SJCRH30 (cell line): ENCODE data around the gene STK11. TPM values are rescaled to one million over a fixed set of nuclear protein-coding genes. Genes with fewer than 3 reads are reported as not detected.

Experiments
- DNase-seq, 2 experiments: peaks; one replicate each; pipeline ENCODE4 v3.0.0-alpha.2; 2015 to 2020
- H3K27ac ChIP-seq: fragments of 250-450 bp; sonication (Bioruptor Pico); 2 replicates; pipeline ENCODE4 v1.5.1; 2020; ENCODE audit warnings: mild to moderate bottlenecking, moderate library complexity
- H3K27me3 ChIP-seq: fragments of 250-450 bp; sonication (Bioruptor Pico); 2 replicates; pipeline ENCODE4 v1.5.1; 2020; ENCODE audit warnings: mild to moderate bottlenecking, moderate library complexity
- H3K36me3 ChIP-seq: fragments of 250-450 bp; sonication (Bioruptor Pico); 2 replicates; pipeline ENCODE4 v1.5.1; 2020; ENCODE audit warnings: mild to moderate bottlenecking, moderate library complexity
- H3K4me1 ChIP-seq: fragments of 250-450 bp; sonication (Bioruptor Pico); 2 replicates; pipeline ENCODE4 v1.5.1; 2020; ENCODE audit warnings: mild to moderate bottlenecking, moderate library complexity
- H3K4me3 ChIP-seq: fragments of 250-450 bp; sonication (Bioruptor Pico); 2 replicates; pipeline ENCODE4 v1.5.1; 2020; ENCODE audit warnings: mild to moderate bottlenecking, moderate library complexity
- H3K9me3 ChIP-seq: fragments of 250-450 bp; sonication (Bioruptor Pico); replicated peaks from 2 replicates; pipeline ENCODE4 v1.5.1; 2020; ENCODE audit warnings: mild to moderate bottlenecking, moderate library complexity
- total RNA-seq: library from RNA; depleted of rRNA; stranded (reverse); fragments of >200 nt; shearing (Covaris generic); gene quantifications from 2 replicates; pipeline ENCODE4 v1.2.3, GENCODE V29; 2014

Gene STK11
- total RNA-seq, 1 experiment from 2014 or later = 43.6 TPM

- no peaks in the 10 kb centered on the region for H3K4me1 ChIP-seq
- H3K4me3 ChIP-seq = no peak overlapping the region
- DNase-seq = no peak
- H3K27me3 ChIP-seq = no peaks in the 10 kb centered on the region
- no peak overlapping the region for H3K27ac ChIP-seq
- peaks cover 28% of the 10 kb centered on the region for H3K36me3 ChIP-seq
- H3K9me3 ChIP-seq = no peaks in the 10 kb centered on the region
Measured at GRCh38 chr19:1164684-1165531, 40.7 kb upstream of the STK11 start.

GRCh38 chr19:1166872-1167573, 38.6 kb upstream of the STK11 start:
- Histone ChIP-seq H3K4me3 (no peak overlapping the region), H3K27ac (no peak overlapping the region), H3K9me3 (no peaks in the 10 kb centered on the region), H3K27me3 (no peaks in the 10 kb centered on the region), H3K4me1 (peaks cover 11% of the 10 kb centered on the region; the same call in 1 of the 2 replicates), H3K36me3 (peaks cover 24% of the 10 kb centered on the region)
- DNase-seq = no peak

GRCh38 chr19:1167687-1168571, 37.6 kb upstream of the STK11 start:
- H3K4me3 ChIP-seq = no peak overlapping the region
- H3K27ac ChIP-seq = no peak overlapping the region
- H3K9me3 ChIP-seq = no peaks in the 10 kb centered on the region
- DNase-seq = no peak
- H3K36me3 ChIP-seq = peaks cover 24% of the 10 kb centered on the region
- no peaks in the 10 kb centered on the region for H3K27me3 ChIP-seq
- peaks cover 14% of the 10 kb centered on the region; the same call in 1 of the 2 replicates for H3K4me1 ChIP-seq

GRCh38 chr19:1168572-1169410, 36.8 kb upstream of the STK11 start:
- Histone ChIP-seq H3K4me3 (no peak overlapping the region), H3K9me3 (no peaks in the 10 kb centered on the region), H3K4me1 (peaks cover 14% of the 10 kb centered on the region; the same call in 1 of the 2 replicates), H3K27me3 (no peaks in the 10 kb centered on the region), H3K27ac (no peak overlapping the region), H3K36me3 (peaks cover 24% of the 10 kb centered on the region)
- DNase-seq = no peak

GRCh38 chr19:1169411-1169791, 36.2 kb upstream of the STK11 start:
- DNase-seq = no peak
- peaks cover 14% of the 10 kb centered on the region; the same call in 1 of the 2 replicates for H3K4me1 ChIP-seq
- H3K27ac ChIP-seq = no peak overlapping the region
- H3K27me3 ChIP-seq = no peaks in the 10 kb centered on the region
- H3K4me3 ChIP-seq = no peak overlapping the region
- H3K36me3 ChIP-seq = peaks cover 24% of the 10 kb centered on the region
- no peaks in the 10 kb centered on the region for H3K9me3 ChIP-seq

GRCh38 chr19:1169921-1170885, 35.4 kb upstream of the STK11 start:
- no peak overlapping the region; the same call in 1 of the 2 replicates for H3K27ac ChIP-seq
- peaks cover 24% of the 10 kb centered on the region for H3K36me3 ChIP-seq
- no peaks in the 10 kb centered on the region for H3K9me3 ChIP-seq
- no peak overlapping the region for H3K4me3 ChIP-seq
- no peaks in the 10 kb centered on the region for H3K27me3 ChIP-seq
- peaks cover 14% of the 10 kb centered on the region; the same call in 1 of the 2 replicates for H3K4me1 ChIP-seq
- no peak for DNase-seq

GRCh38 chr19:1170938-1171754, 34.4 kb upstream of the STK11 start:
- Histone ChIP-seq H3K36me3 (peaks cover 24% of the 10 kb centered on the region), H3K4me3 (peak overlapping the region; percentile 89), H3K27ac (peak overlapping the region; percentile 100), H3K9me3 (no peaks in the 10 kb centered on the region), H3K4me1 (peaks cover 14% of the 10 kb centered on the region; the same call in 1 of the 2 replicates), H3K27me3 (no peaks in the 10 kb centered on the region)
- peak; percentile 80 to 81 for DNase-seq

- Histone ChIP-seq H3K4me1 (peaks cover 14% of the 10 kb centered on the region; the same call in 1 of the 2 replicates), H3K36me3 (peaks cover 20% of the 10 kb centered on the region), H3K4me3 (peak overlapping the region; percentile 89), H3K27me3 (no peaks in the 10 kb centered on the region), H3K9me3 (no peaks in the 10 kb centered on the region), H3K27ac (peak overlapping the region; percentile 100)
- DNase-seq = peak; percentile 55 to 63
Measured at GRCh38 chr19:1171755-1172352, 33.7 kb upstream of the STK11 start.

- peak; percentile 90 to 93 for DNase-seq
- peaks cover 15% of the 10 kb centered on the region for H3K36me3 ChIP-seq
- H3K27ac ChIP-seq = peak overlapping the region; percentile 100
- H3K4me1 ChIP-seq = peaks cover 18% of the 10 kb centered on the region; the same call in 1 of the 2 replicates
- H3K27me3 ChIP-seq = no peaks in the 10 kb centered on the region; the same call in 1 of the 2 replicates
- peak overlapping the region; percentile 89 for H3K4me3 ChIP-seq
- H3K9me3 ChIP-seq = no peaks in the 10 kb centered on the region
Measured at GRCh38 chr19:1172353-1173158, 33.0 kb upstream of the STK11 start.

- Histone ChIP-seq H3K9me3 (no peaks in the 10 kb centered on the region), H3K36me3 (peaks cover 9% of the 10 kb centered on the region), H3K4me3 (peak overlapping the region; percentile 89), H3K27ac (peak overlapping the region; percentile 100), H3K4me1 (peaks cover 18% of the 10 kb centered on the region; the same call in 1 of the 2 replicates), H3K27me3 (no peaks in the 10 kb centered on the region; the same call in 1 of the 2 replicates)
- peak in 1 of 2 experiments; percentile 62 for DNase-seq
Measured at GRCh38 chr19:1173159-1173844, 32.3 kb upstream of the STK11 start.
